NCI-H82 (cell line): ENCODE results near the gene DPF3.

Experiments
- DNase-seq: peaks from one replicate; lab custom pipeline; 2025; lab: John Stamatoyannopoulos, UW

DPF3 gene

GRCh38 chr14:72682188-72682587, 211.7 kb downstream of the DPF3 start:
- DNase-seq = no peak

GRCh38 chr14:72680853-72681640, 212.9 kb downstream of the DPF3 start:
- DNase-seq = no peak

- DNase-seq = peak; percentile 4
These were observed 214.3 kb downstream of the DPF3 start for GRCh38 chr14:72679536-72680151.

GRCh38 chr14:72679141-72679535, 214.8 kb downstream of the DPF3 start:
- no peak for DNase-seq

DNA sequence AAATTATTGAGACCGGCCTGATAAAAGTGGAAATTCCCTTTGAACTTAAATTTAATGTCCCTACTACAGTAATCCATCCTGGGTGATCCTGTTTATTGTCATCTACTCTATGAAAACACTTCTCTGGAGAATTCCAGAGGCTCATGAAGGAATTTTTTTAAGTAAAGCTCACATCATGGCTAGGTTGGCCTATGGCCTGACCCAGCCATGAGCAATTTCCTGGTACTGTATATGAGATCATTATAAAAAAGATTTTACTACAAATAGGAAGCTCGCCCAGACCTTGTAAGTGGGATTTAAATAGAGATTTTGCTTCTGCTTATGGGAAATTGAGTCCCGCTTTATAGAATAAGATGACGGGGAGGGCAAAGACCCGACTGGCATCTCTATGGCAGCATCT, 215.5 kb downstream of the DPF3 start:
- DNase-seq = no peak

DNA sequence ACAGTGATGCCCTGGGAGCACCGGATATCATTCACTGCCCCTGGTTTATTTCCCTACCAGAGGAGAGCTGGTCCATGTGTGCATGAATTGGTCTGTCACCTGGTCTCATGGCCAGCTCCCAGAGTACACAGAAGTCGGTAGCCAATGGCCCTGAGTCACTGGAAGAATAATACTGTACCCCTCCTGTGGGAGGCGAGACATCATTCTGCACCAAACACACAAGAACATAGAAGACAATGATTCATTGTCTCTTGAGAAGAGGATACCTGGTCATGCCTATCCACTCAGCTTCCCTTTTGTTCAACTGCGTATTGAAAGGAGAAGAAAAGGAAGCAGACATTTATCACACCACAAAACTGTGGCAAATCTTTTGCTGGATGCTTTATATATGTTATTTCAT, 216.2 kb downstream of the DPF3 start:
- DNase-seq = no peak

DNA sequence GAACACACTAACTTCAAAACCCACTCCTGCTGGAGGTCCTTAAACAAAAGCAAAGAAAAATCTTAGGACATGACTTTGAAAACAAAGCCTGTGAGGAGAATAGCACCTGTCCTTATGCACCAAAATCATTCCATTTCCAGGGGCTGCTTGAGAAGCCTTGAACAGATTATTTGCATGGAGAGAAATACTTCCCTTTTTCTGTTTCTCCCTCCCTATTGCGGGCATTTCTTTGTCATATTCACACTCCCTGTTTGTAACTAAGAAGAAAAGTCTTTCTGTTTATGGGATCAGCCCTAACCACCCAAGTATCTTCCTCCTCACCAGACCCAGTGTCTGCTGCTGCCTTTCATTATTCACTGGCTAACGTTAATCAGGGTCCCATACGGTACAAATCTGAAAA, 218.8 kb downstream of the DPF3 start:
- no peak for DNase-seq

DNA sequence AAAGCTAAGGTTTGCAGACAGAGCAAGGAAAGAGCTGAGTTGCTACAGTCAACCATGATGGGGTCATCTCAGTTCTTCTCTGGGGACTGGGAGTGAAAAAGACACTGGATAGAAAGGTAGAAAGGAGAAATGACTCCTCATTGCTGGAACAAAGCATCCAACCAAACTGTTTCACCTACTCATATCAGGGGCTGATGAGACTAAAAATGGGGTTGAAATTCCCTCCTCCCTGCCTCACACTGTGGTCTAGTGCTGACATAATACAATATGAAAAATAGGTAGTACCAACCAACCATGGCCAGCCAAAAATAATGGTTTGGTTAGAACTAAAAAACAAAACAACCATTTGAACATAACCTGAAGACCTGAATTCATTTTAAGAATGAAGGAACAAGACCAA, 220.7 kb downstream of the DPF3 start:
- DNase-seq = no peak

GRCh38 chr14:72666610-72667009, 227.3 kb downstream of the DPF3 start:
- DNase-seq = no peak

DNA sequence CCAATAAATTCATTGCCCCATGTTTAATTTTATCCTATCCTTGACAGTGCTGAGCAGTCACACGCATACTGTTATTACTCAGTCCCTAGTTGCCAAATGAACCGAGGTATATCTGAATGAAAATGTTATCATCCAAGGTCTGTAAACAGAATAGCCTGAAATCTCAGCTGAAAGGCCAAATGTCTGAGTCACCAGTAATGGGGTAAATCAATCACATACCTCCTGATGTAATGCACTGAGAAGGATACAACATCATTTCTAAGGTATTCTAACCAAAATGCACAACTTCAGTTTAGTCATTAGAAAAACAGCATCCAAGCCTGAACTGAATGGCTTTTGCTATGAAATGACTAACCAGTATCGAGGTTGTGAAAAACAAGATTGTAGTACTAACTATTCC, 228.6 kb downstream of the DPF3 start:
- no peak for DNase-seq

- no peak for DNase-seq
These were observed 229.2 kb downstream of the DPF3 start for GRCh38 chr14:72664651-72665050.

DNA sequence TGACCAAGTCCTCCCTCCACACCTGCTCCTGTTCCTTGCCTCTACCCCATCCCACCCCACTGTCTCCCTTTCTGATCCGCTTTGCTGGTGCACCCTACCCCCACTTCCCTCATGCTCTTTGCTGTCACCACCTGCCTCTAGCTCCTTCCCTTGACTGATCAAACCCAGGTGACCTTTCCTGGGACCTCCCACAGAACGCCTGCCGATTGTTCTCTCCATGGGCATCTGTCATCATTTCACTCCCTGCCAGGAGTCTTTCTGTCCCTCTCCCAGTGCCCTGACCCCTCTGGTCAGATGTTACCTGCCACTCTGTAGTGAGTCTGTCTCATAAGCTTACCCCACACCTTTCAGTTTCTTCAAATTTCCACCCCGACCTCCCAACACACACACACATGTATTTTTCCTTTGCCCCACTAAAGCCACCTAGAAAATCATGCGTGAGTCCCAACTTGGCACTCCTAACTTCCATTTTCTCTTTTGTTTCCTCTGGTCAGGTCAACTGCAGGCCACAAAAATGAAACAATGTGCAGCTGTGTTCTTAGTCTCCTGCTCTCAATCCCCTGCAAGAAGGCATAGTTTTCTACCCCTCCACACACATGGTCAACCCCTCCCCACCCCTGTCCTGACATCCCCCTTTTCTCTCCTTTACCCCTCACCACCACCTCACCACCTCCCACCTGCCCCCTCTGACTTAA, 229.8 kb downstream of the DPF3 start:
- no peak for DNase-seq

DNA sequence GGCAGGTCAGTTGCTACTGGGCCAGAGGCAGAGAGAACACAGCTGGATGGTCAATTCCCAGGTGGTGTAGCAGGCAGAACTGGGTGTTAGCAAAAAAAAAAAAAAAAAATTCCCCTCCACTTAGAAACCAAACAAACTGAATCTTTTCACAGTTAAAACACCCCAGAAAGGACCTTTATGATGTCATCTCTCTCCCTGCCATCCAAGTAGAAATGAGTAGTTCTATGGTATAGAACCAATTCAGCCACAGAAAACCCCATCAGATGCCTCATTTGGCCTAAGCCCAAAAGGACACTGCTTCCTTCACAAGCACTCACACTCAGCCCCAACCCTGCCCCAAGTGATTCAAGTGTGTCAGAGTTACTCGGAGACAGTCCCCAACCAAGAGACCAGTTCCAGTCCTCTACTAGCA, 230.8 kb downstream of the DPF3 start:
- no peak for DNase-seq

GRCh38 chr14:72662214-72662613, 231.7 kb downstream of the DPF3 start:
- no peak for DNase-seq

DNA sequence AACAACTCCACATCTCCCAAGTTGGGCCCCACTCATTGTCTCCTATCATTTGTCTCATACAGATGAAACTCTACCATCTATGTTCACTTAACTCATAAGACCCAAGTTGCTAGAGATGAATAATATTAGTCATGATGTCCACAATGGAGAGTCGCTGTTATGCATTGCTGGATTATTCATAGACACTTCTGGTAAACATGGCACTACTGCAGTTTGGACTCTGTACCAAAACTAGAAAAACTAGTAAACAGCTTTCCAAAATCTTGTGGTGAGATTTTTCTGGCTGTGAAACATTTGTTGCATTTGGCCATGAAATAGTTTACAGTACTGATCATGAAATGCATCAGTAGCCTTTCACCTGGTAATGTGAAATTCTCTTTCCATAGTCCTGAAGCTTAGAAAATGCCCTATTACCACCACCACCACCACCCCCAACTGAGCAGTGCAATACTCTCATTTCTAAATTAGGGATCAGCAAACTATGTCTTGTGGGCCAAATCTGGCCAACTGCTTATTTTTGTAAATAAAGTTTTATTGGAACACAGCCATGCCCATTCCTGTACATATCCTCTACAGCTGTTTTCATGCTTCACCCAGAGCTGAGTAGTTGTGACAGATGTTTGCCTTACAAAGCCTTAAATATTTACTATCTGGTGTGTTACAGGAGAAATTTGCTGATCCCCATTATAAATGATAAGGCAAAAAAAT, 236.5 kb downstream of the DPF3 start:
- no peak for DNase-seq

DNA sequence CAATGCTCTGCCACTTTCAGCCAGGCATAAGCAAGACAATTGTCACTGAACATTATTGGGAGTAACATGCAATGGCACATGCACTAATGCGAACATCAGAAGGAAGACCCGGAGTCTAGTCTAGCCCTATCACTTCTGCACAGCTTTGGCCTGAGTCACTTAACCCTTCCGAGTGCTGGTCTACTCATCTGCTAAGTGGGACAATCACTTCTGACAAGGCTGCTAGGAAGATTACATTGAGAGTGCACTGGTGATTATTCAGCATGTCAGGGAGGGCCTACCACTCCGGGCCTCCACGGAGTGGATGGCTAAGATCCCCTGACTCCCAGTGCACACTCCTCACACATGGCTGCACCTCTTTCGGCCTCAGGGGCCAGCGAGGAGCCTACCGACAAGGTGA, 240.9 kb downstream of the DPF3 start:
- DNase-seq = no peak

DNA sequence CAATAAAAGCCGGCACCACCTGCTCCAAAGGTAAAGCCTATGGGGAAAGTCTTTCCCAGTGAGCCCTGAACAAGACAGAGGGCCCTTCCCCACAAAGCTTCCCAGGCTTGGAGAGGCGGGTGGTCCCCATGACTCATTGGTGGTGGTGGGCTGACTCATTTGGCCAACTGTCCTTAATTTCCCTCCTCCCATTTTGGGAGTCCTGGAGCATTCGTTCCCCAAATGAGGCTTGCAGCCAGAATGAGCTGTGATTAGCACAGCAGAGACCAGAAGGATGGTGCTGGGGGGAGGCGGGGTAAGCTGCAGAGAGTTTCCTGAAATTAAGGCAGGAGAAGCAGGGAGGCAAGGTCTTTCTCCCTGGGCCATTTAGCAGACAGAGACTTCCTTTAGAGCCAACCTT, 241.7 kb downstream of the DPF3 start:
- DNase-seq = no peak

DNA sequence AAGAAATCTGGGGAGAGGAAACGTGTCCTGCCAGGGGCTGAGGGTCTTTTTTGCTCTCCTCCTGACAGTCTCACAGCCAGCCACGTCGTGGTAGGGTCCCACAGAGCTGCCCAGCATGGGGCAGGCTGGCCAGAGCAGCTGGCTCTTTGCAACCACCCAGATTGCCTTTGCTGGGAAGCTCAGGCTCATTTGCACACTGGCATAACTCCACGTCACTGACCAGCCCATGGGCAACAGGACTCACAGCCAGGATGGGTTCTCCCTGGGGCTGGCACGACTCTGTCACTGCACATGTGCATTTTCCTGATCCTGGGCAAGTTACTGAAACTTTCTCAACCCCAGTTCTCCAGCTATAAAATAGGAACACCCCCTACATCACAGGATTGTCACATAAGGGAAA, 242.2 kb downstream of the DPF3 start:
- DNase-seq = no peak

DNA sequence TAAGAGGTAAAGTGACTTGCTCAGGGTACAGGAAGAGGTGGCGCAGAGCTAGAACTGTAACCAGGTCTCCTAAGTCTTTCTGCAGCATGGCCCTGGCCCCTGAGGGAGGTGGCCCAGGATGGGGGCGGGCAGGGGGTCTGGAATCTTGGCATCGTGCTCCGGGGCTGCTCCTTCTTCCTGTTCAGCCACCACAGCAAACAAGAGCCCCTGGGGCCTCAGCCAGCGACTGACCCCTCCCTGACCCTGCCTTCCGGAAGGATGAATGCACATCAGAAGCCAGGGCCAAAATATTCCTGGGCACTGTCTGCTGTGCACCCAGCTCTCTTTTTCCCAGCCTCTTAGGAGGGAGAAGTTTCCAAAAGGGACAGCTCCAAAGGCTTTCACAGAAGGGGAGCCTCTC, 242.8 kb downstream of the DPF3 start:
- DNase-seq = no peak

DNA sequence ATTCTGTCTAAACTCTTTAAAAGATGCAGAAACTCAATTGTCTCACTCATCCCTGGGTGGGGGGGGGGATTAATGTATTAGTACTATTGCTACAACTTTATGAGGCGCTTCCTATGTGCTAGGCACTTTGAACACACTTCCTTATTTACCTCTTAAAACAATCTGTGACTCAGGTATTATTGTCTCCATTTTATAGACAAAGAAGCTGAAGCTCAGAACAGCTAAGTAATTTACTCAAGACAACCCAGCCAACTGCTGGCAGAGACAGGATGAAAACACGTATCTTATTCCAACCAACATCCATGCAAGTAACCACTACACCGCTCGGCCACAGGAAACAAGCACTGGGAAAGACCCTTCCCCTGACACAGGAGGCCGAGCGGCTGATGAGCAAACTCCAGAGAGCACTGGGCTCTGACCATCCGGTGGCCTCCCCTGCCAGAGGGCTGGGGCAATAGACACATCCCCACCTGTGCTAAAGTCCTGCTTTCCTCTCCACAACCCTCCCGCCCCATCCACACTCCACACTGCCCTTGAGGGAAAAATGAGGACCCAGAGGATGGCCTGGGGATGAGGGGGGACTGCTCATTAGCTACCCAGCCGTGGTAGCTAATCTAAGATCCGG, 244.2 kb downstream of the DPF3 start:
- DNase-seq = no peak

DNA sequence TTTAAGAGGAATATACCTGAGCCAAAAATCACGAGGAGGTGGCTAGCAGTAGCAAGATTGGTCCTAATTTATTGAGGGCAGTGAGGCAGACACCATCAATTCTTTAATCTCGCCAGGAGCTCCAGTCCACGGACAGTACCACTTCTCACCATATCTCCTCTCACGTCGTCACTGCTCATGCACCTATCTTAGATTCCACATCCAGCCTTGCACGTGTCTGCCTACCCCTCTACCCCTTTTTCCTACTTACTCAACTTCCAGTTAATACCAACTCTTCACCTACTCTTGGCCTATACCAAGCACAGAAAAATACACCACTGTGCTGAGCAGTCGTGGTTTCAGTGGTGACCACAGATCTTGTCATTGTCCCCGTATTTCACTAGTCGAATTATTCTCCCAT, 246.1 kb downstream of the DPF3 start:
- DNase-seq = no peak

DNA sequence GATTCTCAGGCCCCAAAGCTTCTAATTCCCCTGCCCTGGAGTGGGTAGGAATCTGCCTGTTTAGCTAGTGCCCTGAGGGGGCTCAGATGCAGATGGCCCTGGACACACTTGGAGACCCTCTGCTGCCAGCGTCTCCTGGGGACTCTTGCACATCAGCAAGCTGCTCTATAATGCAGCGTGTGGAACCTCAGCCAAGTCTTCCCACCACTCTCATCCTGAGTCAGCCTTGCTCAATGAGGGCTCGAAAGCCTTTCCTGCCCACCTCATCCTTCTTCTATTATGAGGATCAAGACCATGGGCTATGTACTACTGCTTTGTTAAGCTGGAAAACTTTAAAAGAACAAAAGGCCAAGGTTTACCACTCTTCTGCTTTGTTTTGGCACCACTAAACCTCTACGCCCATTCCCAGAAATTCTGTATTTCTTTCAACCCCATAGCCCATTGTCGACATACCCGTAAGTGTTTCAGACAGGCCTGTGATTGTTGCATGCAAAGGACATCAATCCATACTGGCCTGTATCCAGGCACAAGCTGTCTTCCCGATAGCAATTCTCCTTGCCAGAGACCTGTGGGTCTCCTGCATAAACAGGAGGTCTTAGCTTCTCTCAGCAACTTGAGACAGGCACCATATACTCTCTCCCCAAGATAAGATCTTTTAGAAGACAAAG, 246.9 kb downstream of the DPF3 start:
- no peak for DNase-seq
